ENCODE data around the gene CDC40.
"Not testable (repeated sequence)": the region's sequence is repeated elsewhere in the genome, so short reads cannot be mapped to it uniquely, and the experiment has no call there.

Gene CDC40

GRCh38 chr6:110272781-110273180, 92.6 kb downstream of the CDC40 start:
- DNase-seq = not testable (repeated sequence)

GRCh38 chr6:110277100-110277665, 97.0 kb downstream of the CDC40 start:
- no peak for DNase-seq

Measured in suppressor macrophage (primary cell).